Bronchial epithelial cell (primary cell): ENCODE data around the gene APP. TPM values are rescaled to one million over a fixed set of nuclear protein-coding genes. Genes with fewer than 3 reads are reported as not detected.

Experiments
- DNase-seq: peaks from one replicate; pipeline ENCODE4 v3.0.0-alpha.2; 2010; ENCODE audit warnings: low read depth
- FAIRE-seq: peaks from 2 replicates; lab custom pipeline; 2011; peaks lifted over from hg19 to GRCh38; lab: Jason Lieb, UNC
- H3K27me3 ChIP-seq: 2 replicates; pipeline ENCODE4 v1.5.1; 2011; ENCODE audit warnings: low read length; ENCODE audit not compliant: control insufficient read depth, insufficient read depth
- H3K36me3 ChIP-seq: 2 replicates; pipeline ENCODE4 v1.5.1; 2011; ENCODE audit warnings: low read length; ENCODE audit not compliant: control insufficient read depth, insufficient read depth
- H3K4me3 ChIP-seq: 2 replicates; pipeline ENCODE4 v1.5.1; 2011; ENCODE audit warnings: mild to moderate bottlenecking, low read depth, low read length, control low read depth
- CTCF ChIP-seq: IDR thresholded peaks from 2 replicates; pipeline ENCODE4 v1.5.1; 2011; ENCODE audit warnings: mild to moderate bottlenecking, moderate library complexity, low read length, control low read depth, inconsistent platforms; ENCODE audit not compliant: insufficient read depth, severe bottlenecking
- total RNA-seq: library from RNA; depleted of rRNA; stranded (reverse); fragments of >200 nt; gene quantifications from 2 replicates; pipeline ENCODE4 v1.2.1, GENCODE V29; 2014

APP gene
- total RNA-seq, 1 donor from 2014 or later, result 745 TPM

- H3K4me3 ChIP-seq, result no peak overlapping the region
- no peak for TF ChIP-seq CTCF
- no peak for DNase-seq
- no peaks in the 10 kb centered on the region for H3K27me3 ChIP-seq
- no peak for FAIRE-seq
- peaks cover 3% of the 10 kb centered on the region for H3K36me3 ChIP-seq
Observed at GRCh38 chr21:26110715-26111114, 59.9 kb downstream of the APP start.

GRCh38 chr21:26107429-26107828 is 63.1 kb downstream of the APP start:
- H3K27me3 ChIP-seq, result no peaks in the 10 kb centered on the region
- DNase-seq, result no peak
- FAIRE-seq, result no peak
- no peak for TF ChIP-seq CTCF
- no peak overlapping the region for H3K4me3 ChIP-seq
- peaks cover 3% of the 10 kb centered on the region for H3K36me3 ChIP-seq

GRCh38 chr21:26106562-26106961 is 64.0 kb downstream of the APP start:
- DNase-seq, result no peak
- no peaks in the 10 kb centered on the region for H3K27me3 ChIP-seq
- TF ChIP-seq CTCF, result no peak
- no peak for FAIRE-seq
- H3K4me3 ChIP-seq, result no peak overlapping the region
- peaks cover 1% of the 10 kb centered on the region for H3K36me3 ChIP-seq

- Histone ChIP-seq H3K27me3 (no peaks in the 10 kb centered on the region), H3K36me3 (no peaks in the 10 kb centered on the region), H3K4me3 (no peak overlapping the region)
- DNase-seq (no peak), FAIRE-seq (no peak)
- TF ChIP-seq CTCF, result no peak
Observed at GRCh38 chr21:26105819-26106218, 64.8 kb downstream of the APP start.

GRCh38 chr21:26100573-26100972 is 70.0 kb downstream of the APP start:
- Histone ChIP-seq H3K27me3 (no peaks in the 10 kb centered on the region), H3K36me3 (no peaks in the 10 kb centered on the region), H3K4me3 (no peak overlapping the region)
- no peak for DNase-seq
- no peak for TF ChIP-seq CTCF
- FAIRE-seq, result no peak

GRCh38 chr21:26099610-26100219 is 70.9 kb downstream of the APP start:
- no peaks in the 10 kb centered on the region for H3K36me3 ChIP-seq
- no peak for TF ChIP-seq CTCF
- DNase-seq, result no peak
- no peaks in the 10 kb centered on the region for H3K27me3 ChIP-seq
- H3K4me3 ChIP-seq, result no peak overlapping the region
- no peak for FAIRE-seq
